ENCODE results near the gene WDFY4. TPM values are rescaled to one million over a fixed set of nuclear protein-coding genes. Genes with fewer than 3 reads are reported as not detected.

Gene WDFY4
- polyA plus RNA-seq, 1 experiment, result not detected

- ChIA-PET CTCF (interaction anchor here (0.6 kb wide), 1 partner anchor 24 kb away, joined by 3 read pairs; no protein-coding TSS in a partner anchor), POLR2A (no interaction called here)
- no peak for TF ChIP-seq CTCF (IDR thresholded peaks at IDR 0.05; ENCODE audit: insufficient read depth, low read depth, low read length)
- Histone ChIP-seq H3K27me3 (ENCODE audit: control insufficient read depth, insufficient read depth, low read length) (no peaks in the 10 kb centered on the region; the same call in 1 of the 2 replicates), H3K36me3 (ENCODE audit: control insufficient read depth, insufficient read depth, low read length) (no peaks in the 10 kb centered on the region), H3K4me3 (ENCODE audit: low read depth, low read length) (no peak overlapping the region)
- no peak for DNase-seq (ENCODE audit: low read depth)
Measured at GRCh38 chr10:48682265-48682664, 2.4 kb upstream of the WDFY4 start.

- no peaks in the 10 kb centered on the region; the same call in 1 of the 2 replicates for H3K27me3 ChIP-seq (ENCODE audit: control insufficient read depth, insufficient read depth, low read length)
- POLR2A ChIA-PET, result no interaction called here
- no peaks in the 10 kb centered on the region for H3K36me3 ChIP-seq (ENCODE audit: control insufficient read depth, insufficient read depth, low read length)
- no peak overlapping the region for H3K4me3 ChIP-seq (ENCODE audit: low read depth, low read length)
- CTCF ChIA-PET, result no interaction called here
- TF ChIP-seq CTCF (IDR thresholded peaks at IDR 0.05; ENCODE audit: insufficient read depth, low read depth, low read length), result no peak
- no peak for DNase-seq (ENCODE audit: low read depth)
Measured at GRCh38 chr10:48683424-48683823, 1.2 kb upstream of the WDFY4 start.

GRCh38 chr10:48683868-48684267 lies 805 bp upstream of the WDFY4 start:
- no peaks in the 10 kb centered on the region for H3K36me3 ChIP-seq (ENCODE audit: control insufficient read depth, insufficient read depth, low read length)
- TF ChIP-seq CTCF (IDR thresholded peaks at IDR 0.05; ENCODE audit: insufficient read depth, low read depth, low read length), result no peak
- no peaks in the 10 kb centered on the region; the same call in 1 of the 2 replicates for H3K27me3 ChIP-seq (ENCODE audit: control insufficient read depth, insufficient read depth, low read length)
- H3K4me3 ChIP-seq (ENCODE audit: low read depth, low read length), result no peak overlapping the region
- CTCF ChIA-PET, result no interaction called here
- DNase-seq (ENCODE audit: low read depth), result no peak
- POLR2A ChIA-PET, result no interaction called here

- ChIA-PET CTCF (no interaction called here), POLR2A (no interaction called here)
- H3K4me3 ChIP-seq (ENCODE audit: low read depth, low read length), result no peak overlapping the region
- H3K36me3 ChIP-seq (ENCODE audit: control insufficient read depth, insufficient read depth, low read length), result no peaks in the 10 kb centered on the region
- no peak for DNase-seq (ENCODE audit: low read depth)
- no peak for TF ChIP-seq CTCF (IDR thresholded peaks at IDR 0.05; ENCODE audit: insufficient read depth, low read depth, low read length)
- no peaks in the 10 kb centered on the region; the same call in 1 of the 2 replicates for H3K27me3 ChIP-seq (ENCODE audit: control insufficient read depth, insufficient read depth, low read length)
Measured at GRCh38 chr10:48684463-48684791, 246 bp upstream of the WDFY4 start.

GRCh38 chr10:48685731-48686130 lies 1.1 kb downstream of the WDFY4 start:
- no peak for TF ChIP-seq CTCF (IDR thresholded peaks at IDR 0.05; ENCODE audit: insufficient read depth, low read depth, low read length)
- ChIA-PET CTCF (no interaction called here), POLR2A (no interaction called here)
- Histone ChIP-seq H3K4me3 (ENCODE audit: low read depth, low read length) (no peak overlapping the region), H3K27me3 (ENCODE audit: control insufficient read depth, insufficient read depth, low read length) (no peaks in the 10 kb centered on the region; the same call in 1 of the 2 replicates), H3K36me3 (ENCODE audit: control insufficient read depth, insufficient read depth, low read length) (no peaks in the 10 kb centered on the region)
- DNase-seq (ENCODE audit: low read depth), result no peak
